Activated CD4-positive, CD25-positive, alpha-beta regulatory T cell treated with anti-CD3 and anti-CD28 coated beads, Interleukin-2, amount 50 U/mL, for 16 hours (primary cell): Measurements from ENCODE around the gene UPF2.
"Not testable (repeated sequence)": the region's sequence is repeated elsewhere in the genome, so short reads cannot be mapped to it uniquely, and the experiment has no call there.

Source experiments
- DNase-seq: peaks from one replicate; pipeline ENCODE4 v3.0.0-alpha.2; 2020; ENCODE audit warnings: low read depth, low spot score

UPF2 gene

DNA sequence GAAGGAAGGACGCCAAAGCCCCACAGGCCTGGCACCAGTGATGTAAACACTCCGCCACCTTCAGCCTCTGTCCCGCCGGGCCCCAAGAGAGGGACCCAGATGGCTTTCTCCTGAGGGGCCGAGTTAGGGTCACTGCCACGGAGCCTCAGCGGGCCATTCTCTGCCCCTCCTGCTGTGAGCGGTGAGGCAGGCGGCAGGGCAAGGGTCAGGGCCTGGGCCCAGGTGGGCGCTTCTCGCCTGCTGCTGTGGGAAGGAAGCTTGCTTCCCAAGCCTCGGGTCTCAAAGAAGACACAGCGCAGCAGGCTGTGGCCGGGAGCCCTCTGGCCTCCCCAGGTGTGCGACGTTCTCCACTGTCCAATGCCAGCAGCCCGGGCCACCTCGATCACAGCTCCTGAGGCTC is 134.7 kb downstream of the UPF2 start:
- no peak for DNase-seq

DNA sequence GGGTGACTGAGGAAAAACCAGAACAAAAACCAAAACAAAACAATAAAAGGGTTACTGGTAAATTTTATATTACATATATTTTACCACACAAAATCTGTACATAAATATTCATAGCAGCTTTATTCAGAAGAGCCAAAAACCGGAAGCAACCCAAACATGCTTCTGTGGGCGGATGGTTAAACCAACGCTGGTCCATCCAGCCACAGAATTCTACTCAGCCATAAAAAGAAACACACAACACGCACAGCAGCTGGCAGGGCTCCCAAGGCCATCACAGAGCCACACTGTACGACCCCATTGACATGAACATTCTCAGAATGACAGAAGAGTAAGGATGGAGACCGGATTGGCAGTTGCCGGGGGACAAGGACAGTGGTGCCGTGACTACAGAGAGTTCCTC is 135.9 kb downstream of the UPF2 start:
- DNase-seq, result no peak

DNA sequence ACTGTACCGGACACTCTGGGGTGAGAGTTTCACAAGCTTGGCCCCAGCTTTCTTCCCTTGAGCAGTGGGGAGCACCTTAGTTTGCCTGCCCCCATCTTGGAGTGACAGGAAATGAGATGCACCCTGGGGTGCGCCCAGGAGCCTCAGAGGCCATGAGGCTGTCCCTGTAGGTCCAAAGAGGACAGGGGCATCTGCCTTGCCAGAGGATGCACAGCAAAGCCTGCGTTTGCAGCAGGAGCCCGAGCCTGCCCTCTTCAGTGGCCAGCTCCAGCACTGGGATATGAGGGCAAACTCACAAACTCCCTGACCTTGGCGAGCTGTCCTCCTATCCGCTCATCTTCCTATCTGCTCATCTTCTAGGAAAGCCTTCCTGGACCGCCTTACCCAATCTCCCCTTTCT is 140.0 kb downstream of the UPF2 start:
- no peak for DNase-seq

DNA sequence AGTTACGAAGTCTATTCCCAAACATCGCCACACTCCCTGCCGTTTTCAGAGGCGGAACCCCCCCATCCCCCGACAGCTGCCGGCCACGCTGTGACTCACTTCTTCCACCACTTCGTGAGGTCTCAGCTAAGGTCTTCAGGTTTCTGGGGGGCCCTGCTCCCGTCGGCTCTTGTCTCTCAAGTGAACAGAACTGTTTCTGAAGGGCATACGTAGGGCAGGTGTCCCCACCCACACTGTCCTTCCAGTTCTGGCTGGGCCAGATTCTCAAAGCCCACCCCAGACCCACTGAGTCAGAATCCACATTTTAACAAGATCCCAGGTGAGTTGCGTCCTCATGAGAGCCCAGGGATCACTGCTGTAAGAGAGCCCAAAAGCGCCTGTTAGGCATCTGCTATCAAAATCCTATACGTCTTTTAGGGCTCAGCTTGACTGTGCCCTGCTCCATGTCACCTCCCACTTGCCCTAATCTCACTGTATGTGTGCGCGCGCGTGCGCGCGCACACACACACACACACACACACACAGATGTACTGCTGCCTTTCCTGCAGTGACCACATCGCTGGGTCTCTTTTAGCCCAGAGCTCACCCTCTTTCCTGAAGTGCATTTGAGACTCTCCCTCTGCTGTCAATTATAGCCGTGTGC is 140.7 kb downstream of the UPF2 start:
- no peak for DNase-seq

DNA sequence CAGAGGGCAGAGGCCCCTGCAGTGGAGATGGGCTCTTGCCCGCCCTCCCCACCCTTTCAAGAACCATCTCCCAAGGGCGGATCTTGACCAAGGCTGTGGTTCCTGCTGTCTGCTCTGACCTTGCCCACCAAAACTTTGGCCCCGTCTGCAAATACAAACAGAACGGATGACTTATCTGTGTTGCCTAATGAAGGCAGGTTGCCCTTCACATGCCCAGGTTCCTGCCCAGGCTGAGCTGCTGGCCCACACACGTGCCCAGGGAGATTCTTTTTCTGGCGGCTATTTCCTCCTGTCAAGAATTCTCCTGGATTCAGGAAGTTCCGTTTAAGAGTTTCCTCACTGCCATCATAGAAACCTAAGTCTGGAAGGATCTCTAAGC is 141.2 kb downstream of the UPF2 start:
- DNase-seq, result no peak

DNA sequence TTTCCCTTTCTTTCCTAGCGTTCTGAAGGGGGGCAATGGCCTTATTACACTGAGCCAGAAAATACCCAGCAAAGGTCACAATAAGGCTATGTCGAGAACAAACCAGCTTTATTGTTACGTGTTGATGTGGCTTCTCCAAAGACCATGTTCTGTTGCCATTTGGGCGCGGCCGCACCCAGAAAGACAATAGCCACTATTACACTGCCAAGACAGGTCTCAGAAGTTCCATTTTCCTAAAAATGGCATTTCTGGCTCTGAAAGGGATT is 141.6 kb downstream of the UPF2 start:
- no peak for DNase-seq

DNA sequence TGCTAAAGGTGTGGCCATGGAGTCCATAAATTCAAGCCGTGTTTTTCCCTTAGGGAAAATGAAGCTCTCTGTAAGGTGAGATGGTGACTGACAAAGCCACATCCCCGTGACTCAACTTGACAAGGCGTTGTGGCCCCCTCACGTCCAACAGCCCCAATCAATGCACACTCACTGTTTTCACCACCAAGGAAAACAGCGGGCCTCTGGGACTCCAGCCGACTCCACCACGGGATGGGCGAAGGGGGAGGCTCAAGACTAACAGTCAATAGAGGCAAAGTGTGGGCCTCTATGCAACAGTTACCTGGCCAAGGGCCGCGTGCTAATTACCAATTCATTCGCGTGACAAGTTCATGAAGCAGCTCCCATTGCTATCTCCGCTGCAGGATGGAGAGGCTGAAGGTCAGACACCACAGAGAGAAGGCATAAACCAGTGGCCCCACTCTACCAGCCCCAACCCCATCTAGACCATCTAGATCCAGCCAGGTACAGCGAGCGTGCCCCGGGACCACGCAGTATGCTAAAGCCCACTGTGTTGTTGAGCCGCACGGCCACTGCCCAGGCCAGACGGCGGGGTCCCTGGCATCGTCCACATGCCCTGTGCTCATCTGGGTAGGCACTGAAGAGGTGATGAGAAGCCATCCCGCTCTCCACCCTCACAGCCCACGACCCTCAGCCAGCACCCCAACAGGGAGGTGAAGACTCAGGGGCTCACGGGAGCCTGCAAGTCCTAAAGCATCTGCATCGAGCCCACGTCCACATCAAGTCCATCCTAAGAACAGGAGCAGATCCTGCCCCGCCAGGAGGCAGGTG is 143.3 kb downstream of the UPF2 start:
- no peak for DNase-seq

DNA sequence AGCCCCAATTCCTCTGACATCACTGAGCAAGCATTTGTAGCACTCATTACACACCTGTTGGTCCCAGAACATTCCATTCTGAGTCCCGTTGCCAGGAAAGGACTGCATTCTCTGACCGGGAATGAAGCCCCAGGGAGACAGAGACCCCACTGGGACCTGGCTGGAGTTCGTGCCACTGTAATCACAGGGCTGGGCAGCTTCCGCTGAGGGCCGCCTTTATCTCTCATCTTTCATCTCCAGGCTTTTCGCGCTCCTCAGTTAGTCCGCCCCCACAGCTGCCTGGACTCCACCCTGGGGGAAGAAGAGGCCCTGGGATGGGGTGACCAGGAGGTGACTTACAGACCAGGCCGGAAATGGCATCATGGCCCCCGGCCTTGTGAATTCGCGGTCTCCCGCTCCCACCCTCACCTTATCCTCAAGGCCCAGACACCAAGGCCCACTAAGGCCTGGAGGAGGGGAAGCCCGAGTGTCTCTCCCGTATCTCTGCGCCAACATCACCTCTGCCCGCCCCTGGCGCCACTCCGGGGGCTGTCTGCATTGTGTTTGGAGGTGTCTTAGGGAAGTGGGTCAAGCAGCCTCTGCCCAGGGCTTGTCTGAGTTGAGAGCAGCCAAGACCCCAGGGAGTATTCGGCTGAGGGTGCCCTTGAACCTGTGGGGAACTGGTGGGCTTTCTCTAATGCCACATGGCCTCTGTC is 144.1 kb downstream of the UPF2 start:
- no peak for DNase-seq

DNA sequence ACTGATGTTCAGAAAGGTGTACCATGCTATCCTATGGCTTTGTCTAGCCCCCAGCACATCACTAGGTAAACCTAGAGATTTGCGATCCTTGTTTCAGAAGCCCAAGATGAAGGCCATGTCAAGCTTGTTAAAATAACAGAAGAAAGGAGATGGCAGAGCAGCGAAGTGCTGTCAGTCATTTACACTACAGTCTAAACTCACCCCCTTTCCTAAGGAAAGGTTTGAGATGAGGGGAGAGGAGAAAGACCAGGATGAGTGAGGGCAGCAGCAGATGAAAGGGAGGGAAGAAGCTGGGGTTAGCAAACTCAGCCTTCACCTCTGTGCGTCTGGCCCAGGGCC is 144.6 kb downstream of the UPF2 start:
- no peak for DNase-seq

DNA sequence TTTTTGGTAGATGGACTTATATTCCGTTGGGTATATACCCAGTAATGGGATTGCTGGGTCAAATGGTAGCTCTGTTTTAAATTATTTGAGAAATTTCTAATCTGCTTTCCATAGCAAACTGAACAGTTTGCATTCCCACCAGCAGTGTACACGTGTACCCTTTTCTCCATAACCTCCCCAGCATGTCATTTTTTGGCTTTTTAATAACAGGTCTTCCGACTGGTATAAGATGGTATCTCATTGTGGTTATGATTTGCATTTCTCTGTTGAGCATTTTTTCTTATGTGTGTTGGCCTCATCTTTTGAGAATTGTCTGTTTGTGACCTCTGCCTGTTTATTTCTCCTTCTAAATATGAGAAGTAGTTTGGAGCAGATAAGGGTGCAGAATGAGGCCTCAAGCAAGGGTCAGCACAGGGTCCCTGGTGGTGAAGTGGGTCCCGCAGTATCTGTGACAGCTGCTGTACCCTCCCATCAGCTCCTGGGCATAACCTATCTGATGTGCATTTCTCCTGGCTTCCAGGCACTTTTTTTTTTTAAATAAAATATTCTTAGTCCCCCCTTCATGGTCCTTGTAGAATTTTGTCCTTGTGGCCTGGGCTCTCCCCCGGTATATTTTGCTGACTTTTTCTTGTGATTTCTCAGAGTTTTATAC is 145.9 kb downstream of the UPF2 start:
- DNase-seq, result no peak

DNA sequence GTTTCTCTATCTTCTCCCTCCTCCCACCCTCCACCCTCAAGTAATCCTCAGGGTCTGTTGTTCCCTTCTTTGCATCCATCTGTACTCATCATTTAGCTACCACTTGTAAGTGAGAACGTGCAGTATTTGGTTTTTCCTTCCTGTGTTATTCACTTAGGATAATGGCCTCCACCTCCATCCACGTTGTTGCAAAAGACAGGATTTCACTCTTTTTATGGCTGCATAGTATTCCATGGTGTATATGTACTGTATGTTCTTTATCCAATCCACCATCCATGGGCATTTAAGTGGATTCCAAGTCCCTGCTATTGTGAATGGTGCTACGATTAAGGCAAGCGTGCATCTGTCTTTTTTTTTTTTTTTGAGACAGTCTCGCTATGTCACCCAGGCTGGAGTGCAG is 147.0 kb downstream of the UPF2 start:
- DNase-seq, result no peak

DNA sequence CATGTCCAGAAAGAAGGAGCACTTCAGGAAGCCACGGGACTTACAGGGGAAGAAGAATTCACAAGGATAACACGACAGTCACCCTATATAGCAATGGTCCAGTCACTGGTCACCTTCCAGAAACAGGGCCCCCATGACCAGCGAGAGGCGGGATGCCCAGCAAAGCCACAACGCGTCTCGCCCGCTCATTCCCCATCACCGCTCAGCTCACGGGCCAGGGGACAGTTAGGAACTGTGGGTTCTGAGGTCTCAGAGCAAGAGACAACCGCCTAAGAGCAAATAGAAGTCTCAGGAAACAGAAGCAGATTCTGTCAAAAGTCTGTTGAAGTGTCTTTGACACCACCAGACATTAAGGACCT is 147.5 kb downstream of the UPF2 start:
- no peak for DNase-seq

DNA sequence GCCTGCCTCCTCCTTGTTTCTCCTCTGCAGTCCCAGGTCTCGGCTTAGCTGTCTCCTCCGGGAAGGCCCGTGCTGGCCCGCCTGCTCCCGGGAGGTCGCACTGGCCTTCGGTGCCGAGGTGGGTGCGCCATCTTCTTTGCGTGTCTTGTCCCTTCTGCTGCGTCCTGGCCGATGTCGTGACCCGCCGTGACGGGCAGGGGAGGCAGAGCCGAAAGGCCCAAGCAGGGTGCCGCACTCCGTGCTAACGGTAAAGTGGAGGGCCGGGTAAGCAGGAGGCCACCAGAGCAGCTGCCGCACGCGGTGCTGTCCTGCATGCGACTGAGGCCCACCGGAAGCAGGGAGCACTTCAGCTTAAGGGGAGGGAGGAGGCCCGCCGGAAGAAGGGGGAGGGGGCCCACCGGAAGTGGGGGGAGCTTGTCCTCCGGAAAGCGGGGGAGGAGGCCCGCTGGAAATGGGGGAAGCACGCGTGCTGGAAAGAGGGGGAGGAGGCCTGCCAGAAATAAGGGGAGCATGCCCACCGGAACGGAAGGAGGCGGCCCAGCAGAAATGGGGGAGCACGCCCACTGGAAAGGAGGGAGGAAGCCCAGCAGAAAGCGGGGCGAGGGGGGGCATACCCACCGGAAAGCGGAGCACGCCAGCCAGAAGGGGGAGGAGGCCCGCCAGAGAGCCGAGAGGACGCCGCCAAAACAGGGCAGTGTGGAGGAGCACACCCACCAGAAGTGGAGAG is 148.1 kb downstream of the UPF2 start:
- DNase-seq, result no peak

DNA sequence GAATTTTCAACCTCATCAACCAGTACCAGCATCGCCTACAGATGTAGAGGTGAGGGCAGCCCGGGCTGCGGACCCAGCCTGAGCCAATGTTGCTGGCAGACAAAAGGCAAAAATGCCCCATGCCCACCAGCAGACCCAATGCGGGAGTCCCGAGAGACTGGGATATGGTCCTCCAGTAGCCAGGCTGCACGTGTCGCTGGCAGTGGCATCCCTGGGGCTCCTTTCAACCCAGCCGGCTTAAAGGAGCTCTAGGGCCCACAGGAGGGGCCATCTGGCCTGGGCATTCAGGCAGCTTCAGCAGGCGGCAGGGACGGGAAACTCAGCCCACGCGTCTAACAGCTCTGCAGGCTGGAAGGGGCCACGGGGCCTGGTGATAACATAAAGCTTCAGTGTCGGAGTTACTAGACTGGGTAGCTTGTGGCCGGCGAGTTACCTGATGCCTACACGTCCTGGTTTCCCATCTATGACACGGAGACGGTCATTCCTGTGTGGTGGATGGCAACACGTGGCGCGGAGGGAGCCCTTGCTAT is 148.8 kb downstream of the UPF2 start:
- no peak for DNase-seq

DNA sequence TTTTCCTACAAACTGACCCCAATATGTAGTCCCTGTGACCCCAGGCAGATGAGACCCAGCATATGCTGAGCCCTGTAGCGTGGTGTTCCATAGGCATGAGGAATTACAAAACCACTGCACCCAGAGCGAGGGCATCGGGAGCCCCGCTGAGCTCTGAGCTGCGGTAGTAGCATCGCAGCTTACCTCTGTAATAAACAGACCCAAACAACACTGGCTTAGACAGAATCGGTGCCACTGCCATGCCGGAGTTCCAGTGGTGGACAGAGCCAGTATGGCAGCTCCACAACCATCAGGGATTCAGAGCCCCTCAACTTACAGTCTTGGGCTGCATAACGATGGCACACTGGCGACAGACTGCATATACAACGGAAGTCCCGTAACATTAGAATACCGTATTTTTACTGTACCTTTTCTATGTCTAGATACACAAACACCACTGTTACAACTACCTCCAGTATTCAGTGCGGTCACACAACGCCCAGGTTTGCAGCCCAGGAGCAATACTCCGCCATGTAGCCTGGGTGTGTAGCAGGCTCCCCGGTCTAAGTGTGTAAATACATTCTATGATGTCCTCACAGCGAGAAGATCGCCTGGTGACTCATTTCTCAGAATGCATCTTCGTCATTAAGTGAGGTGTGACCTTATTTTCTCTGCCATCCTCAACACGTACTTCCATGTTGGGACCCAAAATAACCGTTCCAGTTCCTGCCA is 150.7 kb downstream of the UPF2 start:
- no peak for DNase-seq

DNA sequence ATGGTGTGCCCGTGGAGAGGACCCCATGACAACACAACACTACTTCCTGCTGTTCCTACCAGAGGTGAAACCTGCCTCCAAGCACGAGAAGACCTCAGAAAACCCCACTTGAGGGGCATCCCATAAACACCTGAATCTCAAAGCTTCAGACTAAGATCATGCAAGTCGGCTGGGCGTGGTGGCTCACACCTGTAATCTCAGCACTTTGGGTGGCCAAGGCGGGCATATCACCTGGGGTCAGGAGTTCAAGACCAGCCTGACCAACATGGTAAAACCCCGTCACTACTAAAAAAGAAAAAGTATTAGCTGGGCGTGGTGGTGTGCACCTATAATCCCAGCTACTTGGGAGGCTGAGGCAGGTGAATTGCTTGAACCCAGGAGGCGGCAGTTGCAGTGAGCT is 153.3 kb downstream of the UPF2 start:
- DNase-seq, result not testable (repeated sequence)

DNA sequence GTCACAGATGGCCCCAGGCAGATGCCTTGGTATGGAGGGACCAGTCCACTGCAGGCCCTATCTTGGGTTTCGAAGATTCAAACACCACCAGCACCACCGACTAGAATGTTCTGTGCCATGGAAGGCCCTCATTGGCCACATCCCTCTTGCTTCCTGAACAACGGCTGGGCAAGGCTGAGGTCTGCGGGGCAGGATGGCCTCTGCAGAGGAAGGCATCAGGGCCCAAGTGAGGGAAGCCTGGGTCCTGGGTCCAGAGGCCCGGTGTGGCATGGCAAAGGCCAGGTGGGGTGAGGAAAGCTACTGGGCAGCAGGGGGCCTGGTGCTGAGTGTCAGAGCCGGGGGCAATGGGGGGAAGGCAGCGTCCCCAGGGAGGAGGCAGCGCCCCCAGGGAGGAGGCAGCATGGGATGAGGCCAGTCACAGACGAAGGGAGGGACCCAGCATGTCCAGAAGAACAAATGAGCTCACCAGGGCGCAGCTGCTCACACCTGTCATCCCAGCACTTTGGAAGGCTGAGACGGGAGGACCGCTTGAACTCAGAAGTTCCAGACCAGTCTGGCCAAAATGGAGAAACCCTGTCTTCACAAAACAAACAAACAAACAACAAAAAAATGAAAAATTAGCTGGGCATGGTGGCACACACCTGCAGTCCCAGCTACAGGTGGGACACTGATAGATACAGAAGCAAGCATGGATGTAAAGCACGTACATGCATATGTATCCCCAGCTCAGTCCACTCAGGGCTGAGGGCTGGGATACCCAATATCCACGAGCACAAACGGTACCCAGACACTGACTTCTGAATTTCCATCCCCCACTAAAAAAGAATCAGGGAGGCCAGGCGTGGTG is 155.0 kb downstream of the UPF2 start:
- DNase-seq, result no peak

DNA sequence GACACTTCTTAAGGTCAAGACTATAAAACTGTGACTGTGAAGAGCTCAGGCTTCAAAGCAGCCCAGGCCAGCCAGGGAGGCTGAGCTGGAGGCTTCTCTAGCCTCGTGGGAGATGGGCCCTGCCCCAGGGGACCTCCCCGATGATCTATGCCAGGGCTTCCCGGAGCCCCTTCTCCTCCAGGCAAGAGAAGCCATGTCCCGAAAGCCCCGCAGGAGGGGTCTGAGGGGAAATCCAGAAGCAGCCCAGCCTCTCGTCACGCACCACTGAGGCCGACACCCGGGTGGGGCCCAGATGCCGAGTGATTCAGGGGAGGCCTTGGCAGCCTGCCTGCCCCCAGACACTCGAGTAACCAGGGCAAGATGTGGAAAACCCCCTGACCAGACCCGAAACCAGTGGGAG is 155.8 kb downstream of the UPF2 start:
- no peak for DNase-seq

DNA sequence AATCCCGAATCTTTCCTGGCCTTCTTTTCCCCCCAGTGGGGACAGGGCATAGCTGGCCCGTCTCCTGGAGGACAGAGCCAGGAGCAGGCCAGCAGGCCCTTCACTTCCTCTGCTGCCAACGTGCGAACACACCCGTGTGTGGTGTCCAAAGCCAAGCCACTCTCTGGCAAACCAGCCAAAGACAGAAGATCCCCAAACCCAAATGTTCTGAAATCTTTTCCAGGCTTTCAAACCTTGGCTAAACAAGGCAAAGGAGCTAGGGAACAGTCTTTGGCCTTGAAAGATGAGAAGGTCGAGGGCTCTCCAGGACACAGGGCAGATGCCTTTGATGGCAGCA is 156.5 kb downstream of the UPF2 start:
- no peak for DNase-seq

DNA sequence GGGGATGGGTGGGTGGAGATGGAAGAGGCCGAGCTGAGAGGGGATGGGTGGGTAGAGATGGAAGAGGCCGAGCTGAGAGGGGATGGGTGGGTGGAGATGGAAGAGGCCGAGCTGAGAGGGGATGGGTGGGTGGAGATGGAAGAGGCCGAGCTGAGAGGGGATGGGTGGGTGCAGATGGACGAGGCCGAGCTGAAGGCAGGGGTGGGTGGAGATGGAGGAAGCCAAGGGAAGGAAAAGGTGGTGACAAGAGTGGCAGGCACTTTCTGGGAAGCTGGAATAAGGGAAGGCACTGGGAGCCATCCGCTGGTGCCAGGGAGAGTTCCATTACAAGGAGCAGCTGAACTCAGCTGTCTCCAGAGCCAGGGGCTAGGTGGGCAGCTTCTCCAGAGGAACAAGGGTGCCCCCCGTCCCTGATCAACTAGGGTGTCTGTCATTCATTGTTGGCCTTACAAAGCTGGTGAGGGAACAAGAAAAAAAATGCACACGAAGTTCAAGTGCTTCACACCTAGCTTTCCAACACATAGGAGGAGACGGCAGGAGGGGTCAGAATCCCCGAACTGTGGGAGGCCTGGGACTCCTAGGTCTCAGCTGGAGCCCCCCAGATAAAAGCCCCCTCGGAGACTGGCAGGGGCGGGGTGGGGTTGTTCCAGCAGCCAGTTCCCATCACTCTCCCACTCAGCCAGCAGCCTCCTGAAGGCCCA is 157.0 kb downstream of the UPF2 start:
- DNase-seq, result no peak
